Measurements from ENCODE around the gene FCHO1.

The FCHO1 gene

DNA sequence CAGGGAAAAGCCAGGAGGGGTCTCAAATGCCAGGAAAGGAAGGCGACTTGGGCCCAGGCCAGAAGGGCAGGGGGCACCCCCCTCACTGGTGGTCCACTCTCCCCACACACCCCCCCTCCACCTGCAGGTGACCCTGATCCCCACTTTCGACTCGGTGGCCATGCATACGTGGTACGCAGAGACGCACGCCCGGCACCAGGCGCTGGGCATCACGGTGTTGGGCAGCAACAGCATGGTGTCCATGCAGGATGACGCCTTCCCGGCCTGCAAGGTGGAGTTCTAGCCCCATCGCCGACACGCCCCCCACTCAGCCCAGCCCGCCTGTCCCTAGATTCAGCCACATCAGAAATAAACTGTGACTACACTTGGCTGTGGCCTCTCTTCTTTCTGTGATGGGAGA is 17.1 kb upstream of the FCHO1 start:
- DNase-seq, result no peak

DNA sequence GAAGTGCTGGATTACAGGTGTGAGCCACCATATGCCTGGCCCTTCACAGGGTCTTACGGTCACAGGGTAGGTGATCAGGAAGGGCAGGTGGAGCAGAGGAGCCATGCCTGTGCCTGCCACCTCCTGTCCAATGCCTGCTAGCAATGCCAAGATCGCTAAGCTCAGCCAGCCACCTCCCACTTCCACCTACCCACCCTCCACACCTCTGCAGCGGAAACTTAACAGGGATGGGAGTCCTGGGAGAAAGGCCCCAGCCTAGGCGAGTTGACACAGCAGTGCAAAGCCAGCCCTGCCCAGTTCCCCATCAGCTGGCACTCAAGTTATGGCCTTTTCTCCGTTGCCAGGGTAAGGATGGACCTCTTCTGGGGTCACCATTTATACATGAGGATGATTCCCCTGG is 15.9 kb upstream of the FCHO1 start:
- DNase-seq, result no peak

DNA sequence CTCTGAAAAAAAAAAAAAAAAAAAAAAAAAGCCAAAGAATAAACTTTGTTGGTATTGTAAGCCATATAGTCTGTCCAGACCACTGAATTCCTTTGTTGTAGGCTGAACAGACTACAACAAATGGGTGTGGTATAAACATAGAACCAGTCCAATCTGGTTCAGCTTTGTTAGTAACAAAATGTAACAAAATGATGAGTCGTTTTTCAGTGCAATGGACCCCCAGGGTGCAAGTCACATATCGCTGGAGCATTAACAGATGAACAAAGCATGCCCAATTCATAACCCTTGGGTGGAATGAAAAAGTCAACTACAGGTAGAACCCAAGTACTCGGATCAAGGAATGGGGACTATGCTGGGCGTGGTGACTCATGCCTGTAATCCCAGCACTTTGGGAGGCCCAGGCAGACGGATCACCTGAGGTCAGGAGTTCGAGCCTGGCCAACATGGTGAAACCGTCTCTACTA is 13.6 kb upstream of the FCHO1 start:
- no peak for DNase-seq

DNA sequence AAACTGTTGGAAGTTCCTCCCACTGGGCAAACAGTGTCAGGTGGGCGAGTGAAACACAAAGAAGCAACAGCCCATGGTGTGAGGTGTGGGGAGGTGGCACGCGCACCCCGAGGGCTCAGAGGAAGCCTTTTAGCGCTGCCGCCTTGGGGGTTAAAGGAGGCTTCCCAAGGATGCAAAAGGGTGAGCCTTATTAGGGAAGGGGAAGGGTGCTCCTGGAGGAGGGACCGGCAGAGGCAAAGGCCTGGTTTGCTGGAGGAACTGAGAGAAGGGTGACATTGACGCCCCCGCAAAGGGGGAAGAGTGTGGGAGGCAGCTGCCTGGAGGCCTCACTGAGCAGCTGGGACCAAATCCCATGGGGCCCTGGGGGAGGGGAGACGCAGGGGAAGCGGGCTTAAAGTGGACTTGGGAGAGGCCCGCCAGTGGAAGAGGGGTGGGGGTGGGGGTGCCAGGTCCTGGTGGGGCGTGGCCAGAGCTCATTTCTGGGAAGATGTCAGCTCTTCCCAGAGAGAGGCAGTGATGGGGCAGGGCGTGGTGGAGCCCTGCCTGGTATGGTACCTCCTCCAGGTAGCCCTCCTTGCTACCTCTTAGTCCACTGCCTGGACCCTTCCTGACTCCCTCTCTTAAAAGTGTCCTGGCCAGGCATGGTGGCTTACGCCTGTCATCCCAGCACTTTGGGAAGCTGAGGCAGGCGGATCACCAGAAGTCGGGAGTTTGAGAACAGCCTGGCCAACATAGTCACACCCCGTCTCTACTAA is 12.0 kb upstream of the FCHO1 start:
- no peak for DNase-seq

DNA sequence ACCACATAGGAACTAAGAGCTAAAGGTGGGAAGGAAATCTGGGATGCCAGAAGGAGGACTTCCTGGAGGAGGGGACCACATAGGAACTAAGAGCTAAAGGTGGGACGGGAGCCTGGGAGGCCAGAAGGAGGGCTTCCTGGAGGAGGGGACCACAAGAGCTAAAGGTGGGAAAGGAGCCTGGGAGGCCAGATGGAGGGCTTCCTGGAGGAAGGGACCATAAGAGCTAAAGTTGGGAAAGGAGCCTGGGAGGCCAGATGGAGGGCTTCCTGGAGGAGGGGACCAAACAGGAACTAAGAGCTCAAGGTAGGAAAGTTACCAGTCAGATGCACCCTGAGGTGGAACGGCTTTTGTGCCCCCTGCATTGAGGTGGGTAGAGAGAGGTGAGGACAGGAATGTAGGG is 9.8 kb upstream of the FCHO1 start:
- DNase-seq, result no peak

DNA sequence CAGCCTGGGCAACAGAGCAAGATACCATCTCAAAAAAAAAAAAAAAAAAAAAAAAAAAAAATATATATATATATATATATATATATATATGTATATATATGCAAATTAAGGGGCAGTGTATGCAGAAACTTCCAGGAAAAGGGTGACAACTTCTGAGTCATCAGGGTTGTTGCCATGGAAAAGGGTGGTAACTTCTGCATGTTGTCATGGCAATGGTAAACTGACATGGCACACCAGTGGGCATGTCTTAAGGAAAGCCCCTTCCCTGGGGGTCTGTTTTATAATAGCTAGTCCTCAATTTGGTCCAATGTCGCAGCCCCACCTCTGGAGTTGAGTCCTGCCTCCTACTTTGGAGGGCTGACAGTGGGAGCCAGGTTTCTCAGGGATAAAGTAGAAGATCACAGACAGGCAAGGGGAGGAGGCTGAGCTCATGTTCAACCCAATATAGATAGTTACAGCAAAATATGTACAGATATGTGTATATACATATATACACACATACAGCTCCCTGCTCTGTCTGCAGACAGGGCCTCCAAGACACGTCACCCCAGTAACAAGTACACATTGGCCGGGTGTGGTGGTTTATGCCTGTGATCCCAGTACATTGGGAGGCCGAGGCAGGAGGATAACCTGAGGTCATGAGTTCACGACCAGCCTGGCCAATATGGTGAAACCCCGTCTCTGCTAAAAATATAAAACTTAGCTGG is 7.2 kb upstream of the FCHO1 start:
- DNase-seq, result peak; percentile 56

DNA sequence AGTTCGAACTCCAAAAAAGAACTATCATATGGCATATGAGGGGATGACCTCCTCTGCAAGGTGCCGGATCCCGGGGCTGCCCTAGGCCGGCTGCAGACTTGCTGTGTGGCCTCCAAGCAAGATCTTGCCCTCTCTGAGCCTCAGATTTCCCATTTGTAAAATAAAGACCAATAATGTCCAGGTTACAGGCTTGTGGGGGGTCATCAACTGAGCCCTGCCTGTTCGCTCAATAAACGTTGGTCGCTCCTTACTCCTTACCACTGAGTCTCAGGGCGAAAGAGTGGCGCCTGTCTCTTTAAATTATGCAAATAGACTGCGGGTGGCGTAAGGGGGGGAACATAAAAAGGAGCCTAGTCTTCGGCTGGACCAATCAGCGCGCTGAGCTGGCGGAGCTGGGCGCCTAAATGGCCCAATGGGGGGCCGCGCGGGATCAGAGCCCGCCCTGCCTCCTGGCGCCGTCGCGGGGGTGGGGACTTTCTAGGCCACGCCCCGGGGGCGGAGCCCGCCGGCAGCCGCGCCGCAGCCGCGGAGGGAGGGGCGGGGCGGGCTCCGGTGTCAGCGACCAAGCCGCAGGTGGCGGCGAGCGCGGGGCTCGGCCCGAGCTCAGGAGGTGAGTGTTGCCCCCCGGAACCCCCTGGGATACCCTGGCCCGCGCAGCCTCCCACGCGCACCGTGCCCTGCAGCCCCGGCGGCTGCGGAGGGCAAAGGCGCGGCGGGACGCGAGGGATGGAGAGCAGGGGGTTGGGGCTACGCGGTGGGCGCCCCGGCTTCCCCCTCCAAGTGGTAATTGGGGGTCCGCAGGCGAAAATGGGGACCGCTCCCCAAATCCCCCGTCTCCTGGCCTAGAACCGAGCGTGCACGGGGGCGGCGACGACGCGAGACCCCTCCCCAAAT is 3.8 kb upstream of the FCHO1 start:
- DNase-seq, result peak; percentile 99

DNA sequence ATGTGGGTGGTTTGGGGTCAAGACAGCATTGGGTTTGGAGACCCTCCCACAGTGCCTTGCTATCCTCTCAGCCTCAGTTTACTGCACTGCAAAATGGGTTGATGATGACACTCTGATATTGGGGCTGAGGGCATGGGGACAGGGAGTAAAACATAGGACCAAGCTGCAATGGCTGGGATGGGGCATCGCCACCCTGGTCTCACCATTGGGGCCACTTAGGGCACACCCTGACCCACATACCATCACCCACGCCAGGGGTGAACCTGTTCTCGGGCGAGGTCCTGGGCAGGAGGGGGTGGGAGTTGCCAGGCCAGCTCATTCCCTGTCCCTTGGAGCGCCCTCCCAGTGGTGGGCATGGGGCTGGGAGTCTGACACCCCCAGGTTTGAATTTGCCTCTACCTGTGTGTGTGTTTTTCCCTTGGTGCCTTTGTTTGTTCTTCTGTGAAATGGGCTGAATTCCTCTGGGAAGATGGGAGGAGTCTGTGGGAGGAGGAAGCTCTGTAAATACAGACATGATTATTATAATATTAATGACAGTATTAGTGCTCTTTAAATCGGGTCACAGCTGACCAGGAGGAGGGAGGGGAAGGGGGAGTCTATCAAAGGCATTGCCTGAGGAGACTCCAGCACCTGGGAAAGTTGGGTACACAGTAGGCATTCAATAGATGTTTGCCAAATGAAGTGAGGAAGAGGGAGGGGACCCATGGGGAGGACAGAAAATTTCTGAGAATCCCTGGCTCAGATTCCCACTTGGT is 2.2 kb upstream of the FCHO1 start:
- DNase-seq, result no peak

DNA sequence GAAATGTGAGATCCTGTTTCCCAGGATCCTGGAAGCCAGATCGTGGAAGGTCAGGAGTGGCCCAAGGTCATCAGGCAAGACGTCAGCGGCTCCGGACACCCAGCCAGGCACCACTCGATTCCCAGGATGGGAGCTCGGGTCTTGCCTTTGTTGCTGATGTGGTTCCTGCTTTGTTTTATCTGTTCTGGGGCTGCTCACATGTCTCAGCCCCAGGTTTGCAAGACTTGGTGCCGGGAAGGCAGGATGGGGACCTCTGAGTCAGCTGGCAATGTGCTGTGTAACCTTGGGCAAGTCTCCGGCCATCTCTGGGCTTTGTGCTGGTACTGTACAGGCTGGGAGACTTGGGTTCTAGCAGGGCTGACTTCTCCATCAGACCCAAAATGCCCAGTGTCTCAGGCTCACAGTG is 1.4 kb upstream of the FCHO1 start:
- DNase-seq, result peak; percentile 33

DNA sequence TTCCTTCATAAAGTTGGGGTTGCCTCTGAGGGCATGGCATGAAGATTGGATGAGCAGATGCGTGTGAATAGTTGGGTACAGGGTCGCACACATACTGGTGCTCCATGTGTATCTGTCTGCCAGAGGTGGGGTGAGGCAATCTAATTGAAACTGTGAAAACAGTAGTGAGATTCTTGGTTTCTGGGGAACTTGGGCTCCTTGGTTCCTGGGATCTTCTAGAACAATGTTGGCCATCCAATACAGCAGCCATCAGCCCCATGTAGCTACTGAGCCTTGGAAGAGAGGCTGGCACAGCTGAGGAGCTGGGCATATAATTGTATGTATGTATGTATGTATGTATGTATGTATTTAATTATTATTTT is 616 bp downstream of the FCHO1 start:
- peak; percentile 40 for DNase-seq

DNA sequence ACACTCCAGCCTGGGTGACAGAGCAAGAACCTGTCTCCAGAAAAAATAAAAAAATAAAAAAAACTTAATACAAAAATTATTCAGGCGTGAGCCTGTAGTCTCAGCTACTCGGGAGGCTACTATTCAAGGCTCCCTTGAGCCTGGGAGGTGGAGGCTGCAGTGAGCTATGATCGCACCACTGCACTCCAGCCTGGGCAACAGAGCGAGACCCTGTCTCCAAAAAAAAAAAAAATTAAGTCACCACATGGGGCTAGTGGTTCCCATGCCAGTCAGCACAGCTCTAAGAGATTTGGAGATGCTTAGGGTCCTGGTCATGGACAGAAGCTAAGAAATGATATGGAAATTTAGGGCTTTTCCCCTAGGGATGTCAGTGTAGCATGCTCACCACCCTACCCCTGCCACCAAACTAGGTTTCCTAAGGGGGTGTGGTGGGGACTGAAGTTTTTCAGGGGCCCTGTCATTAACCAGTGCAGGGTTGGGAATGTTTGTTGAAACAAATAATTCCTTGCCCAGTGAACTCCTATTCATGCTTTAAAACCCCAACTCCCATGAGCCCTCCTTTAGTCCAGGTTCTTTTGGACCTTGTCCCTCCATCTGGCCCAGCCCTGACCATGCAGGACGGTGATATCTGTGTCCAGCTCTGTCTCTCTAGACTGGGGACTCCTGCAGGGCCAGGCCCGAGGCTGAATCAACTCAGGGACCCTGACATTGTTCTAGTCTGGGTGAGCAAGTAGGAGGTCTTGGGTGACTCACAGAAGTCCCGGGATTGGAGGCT is 1.8 kb downstream of the FCHO1 start:
- DNase-seq, result no peak

DNA sequence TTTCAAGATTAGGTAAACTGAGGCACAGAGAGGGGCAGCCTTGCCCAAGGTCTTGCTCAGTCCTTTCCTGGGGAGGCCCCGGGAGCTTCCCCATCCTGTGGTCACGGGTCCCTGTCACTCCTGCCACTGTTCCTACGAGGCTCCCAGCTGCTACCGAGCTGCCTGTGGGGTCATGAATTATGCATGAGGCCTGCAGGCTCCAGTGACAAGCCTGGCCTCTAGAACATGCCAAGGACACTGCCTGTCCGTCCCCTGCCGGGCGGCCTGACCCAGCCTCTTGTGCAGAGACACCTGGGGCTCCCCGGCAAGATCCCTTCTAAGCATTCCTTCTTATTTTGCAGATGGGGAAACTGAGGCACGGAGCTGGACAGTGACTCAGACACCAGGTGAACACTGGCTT is 2.7 kb downstream of the FCHO1 start:
- no peak for DNase-seq

DNA sequence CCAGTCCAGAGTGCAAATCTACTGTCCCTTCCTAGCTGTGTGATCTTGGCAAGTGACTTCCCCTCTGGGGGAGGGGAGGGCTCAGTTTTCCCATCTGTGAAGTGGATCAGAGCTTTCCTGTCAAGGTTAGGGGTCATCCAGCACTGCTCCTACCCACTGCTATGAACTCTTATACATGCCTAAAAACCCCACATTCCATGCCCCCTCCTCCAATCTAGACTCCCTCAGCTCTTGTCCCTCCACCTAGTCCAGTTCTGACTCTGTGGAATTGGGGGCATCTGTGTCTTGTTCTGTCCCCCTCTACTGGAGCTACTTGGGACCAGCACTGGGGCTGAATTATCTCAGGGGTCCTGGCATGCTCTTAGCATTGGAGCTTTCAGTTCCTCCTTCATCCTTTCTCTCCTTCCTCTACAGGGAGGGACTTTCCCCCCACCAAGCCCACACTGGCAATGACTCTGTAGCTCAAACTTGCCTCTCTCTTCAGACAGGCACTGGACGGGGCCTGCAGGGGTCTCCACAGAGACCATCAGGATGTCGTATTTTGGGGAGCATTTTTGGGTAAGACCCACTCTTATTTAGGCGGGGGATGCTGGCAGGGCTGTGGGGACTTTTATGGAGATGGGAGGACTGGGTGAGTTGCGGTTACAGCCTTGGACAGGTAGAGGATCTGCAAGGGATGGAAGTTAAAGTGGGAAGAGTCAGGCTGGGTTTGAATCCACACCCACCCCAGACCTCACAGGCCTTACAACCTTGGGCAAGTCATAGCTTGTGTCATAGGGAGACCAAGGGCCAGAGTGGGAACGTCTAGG is 3.6 kb downstream of the FCHO1 start:
- DNase-seq, result no peak

DNA sequence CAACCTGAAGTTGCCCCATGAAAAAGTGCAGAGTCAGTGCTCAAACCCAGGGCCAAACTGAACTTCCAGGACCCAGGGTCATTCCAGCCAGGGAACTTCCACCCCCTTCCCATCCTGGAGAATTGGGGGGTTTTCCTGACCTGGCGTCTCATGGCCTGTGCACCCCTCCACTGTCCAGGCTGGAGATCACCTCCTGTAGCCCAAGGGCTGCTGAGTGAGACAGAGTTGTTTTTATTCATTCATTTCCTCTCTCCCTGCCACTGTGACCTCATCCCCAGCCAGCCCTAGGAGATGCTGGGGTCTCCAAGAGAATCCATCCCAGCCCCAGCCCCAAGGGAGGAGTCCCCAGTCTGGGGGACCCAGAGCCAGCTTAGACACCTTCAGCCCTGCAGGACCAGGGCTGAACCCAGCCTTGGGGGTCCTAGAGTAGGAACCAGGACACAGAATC is 4.2 kb downstream of the FCHO1 start:
- no peak for DNase-seq

DNA sequence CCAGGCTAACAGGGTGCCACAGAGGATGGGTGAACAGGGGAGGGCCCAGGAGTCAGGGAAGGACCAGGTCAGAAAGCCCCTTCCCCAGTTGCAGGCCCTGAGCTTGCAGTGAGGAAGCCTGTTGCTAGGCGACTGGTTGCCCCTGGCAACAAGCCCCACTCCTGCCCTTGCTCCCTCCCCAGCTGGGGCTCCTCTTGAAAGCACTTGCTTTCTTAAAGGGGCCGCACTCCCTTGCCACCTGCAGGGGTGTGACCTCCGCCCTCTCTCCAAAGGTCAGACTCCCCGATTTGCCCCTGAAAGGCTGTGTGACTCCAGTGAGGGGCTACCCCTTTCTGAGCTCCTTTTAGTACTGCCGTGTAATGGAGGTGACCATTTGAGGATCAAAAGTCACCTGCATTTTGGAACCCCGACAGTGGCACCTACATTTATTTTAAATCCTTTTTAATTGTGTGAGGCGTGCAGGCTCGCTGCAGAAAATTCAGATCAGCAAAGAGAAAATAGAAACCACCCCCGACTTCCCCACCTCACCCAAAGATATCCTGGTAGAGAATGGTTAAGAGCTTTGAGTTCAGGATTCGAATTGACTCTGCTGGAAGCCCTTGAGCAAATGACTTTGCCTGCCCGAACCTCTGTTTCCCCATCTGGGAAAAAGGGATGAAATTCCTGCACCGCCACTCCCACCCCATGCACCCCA is 4.8 kb downstream of the FCHO1 start:
- peak; percentile 64 for DNase-seq

DNA sequence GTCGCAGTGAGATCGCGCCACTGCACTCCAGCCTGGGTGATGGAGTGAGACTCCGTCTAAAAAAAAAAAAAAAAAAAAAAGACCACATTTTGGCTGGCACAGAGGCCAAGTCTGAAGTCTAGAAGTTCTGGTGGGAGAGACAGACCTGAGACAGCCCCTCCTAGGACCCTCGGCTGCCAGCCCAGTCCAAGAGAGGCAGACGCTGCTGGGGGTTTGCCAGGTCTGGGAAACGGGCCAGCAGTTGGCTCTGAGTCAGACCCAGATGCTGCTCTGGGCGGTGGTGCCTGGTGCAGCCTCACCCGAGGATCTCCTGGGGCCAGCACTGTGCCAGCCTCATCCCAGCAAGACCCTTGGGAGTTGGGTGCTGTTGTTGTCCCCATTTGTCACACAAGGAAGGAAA is 5.8 kb downstream of the FCHO1 start:
- peak; percentile 53 for DNase-seq

DNA sequence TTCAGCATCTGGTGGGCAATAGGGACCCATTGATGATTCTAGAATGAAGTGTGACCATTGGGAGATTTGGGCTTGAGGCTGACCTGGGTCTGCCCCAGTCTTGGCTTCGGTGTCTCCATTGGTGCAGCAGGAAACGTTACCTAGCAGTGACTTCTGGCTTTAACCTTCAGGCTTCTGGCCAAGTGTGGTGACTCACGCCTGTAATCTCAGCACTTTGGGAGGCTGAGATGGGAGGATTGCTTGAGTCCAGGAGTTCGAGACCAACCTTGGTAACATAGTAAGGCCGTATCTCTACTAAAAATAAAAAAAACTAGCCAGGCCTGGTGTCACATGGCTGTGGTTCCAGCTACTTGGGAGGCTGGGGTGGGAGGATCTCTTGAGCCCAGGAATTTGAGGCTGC is 7.2 kb downstream of the FCHO1 start:
- no peak for DNase-seq

DNA sequence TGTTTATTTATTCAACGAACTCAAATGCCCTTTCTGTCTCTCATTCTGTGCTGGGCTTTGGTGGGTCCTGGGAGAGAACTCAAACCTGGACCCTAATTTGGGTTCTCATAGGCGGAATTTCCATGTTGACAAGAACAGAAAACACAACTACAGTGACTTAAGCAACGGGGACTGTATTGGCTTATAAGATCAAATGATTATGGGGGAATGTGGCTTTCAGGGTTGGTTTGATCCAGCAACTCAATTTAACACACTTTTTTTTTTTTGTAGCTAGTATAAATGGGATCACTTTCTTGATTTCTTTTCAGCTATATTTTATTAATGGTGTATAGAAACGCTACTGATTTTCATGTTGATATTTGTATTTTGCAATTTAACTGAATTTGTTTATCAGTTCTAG is 9.9 kb downstream of the FCHO1 start:
- DNase-seq, result no peak

DNA sequence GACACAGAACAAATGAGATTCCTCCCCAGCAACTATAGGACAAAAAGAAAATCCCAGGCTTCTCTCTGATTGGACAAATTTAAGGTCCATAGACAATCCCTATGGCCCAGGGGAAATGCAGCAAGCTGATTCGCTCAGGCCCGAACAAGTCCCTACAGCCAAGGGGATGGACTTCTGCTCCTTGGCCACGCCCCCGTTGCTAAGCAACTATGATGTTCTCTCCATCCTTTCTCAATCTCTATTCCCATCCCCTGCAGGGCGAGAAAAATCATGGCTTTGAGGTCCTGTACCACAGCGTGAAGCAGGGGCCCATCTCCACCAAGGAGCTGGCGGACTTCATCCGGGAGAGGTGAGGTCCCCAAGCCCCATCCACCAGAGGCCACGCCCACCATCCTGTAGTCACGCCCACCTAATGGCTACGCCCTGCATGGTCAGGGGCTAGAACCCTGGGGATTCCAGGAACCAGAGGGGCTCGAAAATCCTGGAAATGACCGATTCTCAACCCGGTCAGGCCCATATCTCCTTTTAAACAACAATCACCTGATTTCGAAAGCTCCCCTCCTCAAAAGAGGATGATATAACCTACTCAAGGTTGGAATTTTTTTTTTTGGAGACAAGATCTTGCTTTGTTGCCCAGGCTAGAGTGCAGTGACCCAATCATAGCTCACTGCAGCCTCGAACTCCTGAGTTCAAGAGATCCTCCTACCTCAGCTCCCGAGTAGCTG is 11.4 kb downstream of the FCHO1 start:
- DNase-seq, result peak; percentile 78

DNA sequence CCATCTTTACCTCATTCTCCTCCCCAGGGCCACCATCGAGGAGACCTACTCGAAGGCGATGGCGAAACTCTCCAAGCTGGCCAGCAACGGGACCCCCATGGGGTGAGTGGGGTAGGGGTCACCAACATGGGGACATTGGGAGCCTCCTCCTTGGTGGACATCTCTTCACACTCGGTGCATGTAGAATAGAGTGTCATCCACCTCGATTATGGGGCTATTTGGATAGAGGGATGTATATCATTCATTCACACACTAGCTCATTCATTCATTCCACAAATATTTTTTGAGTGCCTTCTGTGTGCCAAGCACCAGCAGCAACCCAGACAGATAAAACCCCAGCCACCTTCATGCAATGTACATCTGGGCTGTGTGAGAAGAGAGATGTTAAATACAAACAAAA is 13.1 kb downstream of the FCHO1 start:
- DNase-seq, result no peak

All from hematopoietic multipotent progenitor cell treated with erythropoietin and hydrocortisone succinate and interleukin-3 and kit ligand, for 4 days (in vitro differentiated cells).